HG03066 (cell line): ENCODE results near the gene SH3BGR.

Experiments used
- ATAC-seq: cut with Tn5 transposase; IDR thresholded peaks from one replicate; pipeline ENCODE4 v1.9.1; 2021; ENCODE audit warnings: low read depth; ENCODE audit not compliant: unreplicated experiment

Gene SH3BGR

DNA sequence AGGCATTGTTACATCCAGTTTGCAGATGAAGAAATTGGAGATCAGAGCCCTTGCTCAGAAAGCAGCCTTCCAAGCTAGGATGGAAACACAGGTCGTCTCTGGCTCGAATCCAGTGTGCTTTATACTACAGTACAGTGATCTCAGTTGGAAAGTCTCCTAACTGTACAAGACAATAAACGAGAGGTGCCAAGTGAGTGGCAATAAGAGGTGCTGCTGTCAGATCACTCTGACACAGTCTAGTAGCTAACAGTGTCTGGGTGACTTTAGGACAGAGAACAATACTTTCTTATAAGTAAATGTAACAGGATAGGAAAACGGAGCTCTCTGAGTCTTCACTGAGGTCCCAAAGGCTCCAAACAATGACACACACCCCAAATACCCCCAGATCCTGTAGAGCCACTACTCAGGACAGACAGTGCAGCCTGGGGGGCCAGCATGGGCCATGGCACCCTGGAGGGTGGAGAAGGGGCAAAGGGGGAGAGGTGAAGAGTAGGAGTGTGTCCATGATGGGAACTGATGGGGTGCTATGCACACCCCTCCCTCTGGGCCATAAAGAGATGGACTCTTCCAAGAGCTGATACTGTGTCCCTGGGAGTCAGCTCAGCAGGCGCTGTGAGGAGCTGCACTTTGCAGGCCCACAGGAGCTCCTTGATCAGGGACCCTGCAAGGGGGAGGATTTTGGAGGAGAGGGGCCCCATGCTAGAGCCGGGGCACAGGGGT is 3.3 kb downstream of the SH3BGR start:
- ATAC-seq = no peak

DNA sequence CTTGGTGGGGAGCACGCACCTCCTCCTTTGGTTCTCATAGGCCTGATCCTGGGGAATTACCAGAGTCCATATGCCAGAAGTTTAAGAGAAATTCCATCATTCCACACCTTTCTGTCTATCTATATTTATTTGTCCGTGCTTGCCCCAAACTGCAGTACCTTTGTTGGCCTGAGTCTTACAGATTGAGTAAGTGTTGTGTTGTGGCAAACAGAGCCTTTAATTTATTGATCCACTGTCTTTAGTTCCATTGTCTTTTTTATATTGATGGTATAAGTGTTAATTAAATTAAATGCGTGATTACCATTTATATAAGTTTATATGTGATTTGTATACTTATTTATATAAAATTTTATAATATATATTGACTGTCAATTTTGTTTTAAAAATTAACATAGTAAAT is 4.9 kb downstream of the SH3BGR start:
- no peak for ATAC-seq

DNA sequence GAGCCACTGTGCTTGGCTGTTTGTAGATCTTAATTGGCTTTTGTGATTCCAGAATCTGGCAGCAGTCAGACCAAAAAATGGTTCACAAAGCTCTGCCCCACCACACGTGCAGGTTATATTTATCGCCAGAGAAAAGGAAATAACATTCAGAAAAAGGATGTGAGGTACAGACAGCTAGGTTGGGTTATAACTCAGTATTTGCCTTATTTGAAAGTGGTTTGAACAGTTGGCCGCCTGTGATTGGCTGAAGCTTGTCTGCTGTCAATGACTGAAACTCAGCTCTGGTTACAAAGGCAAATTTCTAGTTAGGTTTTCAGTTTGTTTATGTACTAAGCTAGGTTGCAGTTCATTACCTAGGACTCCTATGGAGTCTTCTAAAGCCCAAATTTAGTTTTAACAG is 9.6 kb downstream of the SH3BGR start:
- ATAC-seq = peak; percentile 52

DNA sequence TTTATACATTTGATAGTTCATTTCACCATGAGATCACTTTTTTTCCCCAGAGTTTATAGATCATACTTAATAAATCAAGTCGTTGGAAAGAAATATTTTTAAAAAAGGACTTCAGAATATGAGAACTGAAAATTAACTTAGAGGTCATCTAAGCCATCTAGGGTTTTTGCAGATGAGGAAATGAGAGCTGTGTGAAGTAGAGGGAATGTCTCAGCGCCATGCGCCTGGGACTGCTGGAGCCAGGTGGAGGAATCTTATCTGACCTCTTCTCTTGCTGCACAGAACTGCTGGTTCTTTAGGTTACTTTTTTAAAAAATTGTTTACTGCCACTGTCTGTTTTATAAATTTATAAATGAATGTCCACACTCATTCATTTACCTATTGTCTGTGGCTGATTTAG is 11.5 kb downstream of the SH3BGR start:
- ATAC-seq = no peak

DNA sequence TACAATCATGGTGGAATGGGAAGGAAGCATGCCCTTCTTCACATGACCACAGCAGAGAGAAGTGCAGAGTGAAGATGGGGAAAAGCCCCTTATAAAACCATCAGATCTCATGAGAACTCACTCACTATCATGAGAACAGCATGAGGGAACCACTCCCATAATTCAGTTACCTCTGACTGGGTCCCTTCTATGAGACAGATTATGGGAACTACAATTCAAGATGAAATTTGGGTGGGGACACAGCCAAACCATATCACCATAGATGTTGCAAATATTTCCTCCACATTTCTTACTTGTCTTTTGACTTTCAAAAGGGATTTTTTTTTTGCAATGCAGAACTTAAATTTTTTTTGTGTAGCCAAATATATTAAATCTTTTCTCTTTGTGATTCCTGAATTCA is 14.8 kb downstream of the SH3BGR start:
- ATAC-seq = no peak

DNA sequence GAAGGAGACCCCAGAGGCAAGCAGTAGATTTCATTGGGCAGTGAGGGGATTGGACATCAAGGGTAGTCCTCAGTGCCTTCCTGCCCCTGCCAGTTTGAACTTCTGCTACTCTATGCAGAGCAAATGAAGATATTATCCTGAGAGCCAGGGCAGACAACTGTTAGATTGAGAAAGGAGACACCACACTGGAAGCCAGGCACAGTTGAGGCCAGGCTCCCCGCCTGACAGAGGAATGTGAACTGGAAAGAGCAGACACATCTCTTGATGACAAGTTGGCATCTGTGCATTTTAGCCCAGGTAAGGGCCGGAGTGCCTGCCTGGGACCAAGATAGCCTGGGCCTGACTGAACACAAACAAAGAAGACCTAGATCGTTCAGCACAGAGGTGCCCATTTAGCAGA is 16.0 kb downstream of the SH3BGR start:
- no peak for ATAC-seq

DNA sequence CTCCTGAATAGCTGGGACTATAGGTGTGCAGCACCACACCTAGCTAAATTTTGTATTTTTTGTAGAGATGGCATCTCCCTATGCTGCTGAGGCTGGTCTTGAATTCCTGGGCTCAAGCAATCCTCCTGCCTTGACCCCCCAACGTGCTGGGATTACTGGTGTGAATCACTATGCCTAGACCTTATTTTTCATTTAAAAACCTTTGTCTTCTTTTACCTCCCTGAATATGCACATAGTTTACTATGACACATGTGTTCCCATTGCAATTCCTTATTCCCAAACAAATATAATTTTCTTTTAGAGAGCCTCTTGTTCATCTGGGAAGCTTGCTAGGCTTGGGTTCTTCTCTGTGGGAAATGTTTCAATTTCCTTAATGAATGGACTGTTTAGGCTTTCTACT is 16.8 kb downstream of the SH3BGR start:
- ATAC-seq = no peak

DNA sequence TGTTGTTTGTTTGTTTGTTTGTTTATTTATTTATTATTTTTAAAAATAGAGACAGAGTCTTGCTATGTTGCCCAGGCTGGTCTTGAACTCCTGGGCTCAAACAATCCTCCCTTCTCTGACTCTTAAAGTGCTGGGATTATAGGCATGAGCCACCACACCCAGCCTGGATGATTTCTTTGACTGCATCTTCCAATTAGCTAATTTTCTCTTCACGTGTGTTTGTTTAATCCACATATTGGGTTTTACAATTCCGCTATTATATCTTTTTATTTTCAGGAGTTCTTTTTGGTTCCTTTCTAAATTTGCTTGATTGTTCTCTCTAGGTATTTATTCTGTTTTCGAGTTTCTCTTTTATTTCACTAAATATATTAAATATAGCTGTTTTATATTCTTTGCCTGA is 19.8 kb downstream of the SH3BGR start:
- ATAC-seq = no peak

DNA sequence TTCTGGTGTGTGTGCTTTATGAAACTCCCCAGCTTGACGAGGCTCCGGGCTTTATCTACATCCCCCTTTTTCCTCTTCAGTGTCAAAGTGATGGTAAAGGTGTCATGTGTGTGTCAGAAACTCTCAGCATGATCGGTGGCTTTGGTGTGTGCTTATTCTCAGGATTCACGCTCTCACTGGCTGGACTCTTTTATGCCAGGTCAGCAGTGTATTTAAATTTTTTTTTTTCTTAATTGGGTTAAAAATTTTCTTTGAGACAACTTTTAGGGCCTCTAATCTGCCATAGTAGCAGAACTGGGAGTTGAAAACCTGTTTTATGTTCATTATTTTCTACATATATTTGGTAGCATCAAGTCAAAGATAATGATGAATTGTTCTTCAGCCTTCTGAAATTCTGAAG is 21.0 kb downstream of the SH3BGR start:
- no peak for ATAC-seq

DNA sequence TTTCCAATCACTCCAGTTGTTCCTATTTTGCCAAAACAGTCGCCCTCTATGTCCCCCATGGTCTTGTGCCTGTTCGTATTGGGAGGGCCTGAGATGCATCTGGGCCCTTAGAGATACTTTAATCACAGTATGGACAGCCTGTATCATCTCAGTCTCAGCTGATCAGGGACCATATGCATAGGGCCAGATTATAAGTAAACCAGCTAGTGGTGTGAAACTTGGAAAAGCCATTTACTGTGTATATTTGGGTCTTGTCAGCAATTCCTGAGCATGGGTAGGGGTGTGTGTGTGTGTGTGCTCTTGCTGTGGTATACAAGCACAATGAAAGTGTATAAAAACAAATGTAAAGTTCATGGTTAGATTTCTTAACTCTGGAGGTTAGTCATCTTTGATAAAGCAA is 22.8 kb downstream of the SH3BGR start:
- ATAC-seq = no peak

DNA sequence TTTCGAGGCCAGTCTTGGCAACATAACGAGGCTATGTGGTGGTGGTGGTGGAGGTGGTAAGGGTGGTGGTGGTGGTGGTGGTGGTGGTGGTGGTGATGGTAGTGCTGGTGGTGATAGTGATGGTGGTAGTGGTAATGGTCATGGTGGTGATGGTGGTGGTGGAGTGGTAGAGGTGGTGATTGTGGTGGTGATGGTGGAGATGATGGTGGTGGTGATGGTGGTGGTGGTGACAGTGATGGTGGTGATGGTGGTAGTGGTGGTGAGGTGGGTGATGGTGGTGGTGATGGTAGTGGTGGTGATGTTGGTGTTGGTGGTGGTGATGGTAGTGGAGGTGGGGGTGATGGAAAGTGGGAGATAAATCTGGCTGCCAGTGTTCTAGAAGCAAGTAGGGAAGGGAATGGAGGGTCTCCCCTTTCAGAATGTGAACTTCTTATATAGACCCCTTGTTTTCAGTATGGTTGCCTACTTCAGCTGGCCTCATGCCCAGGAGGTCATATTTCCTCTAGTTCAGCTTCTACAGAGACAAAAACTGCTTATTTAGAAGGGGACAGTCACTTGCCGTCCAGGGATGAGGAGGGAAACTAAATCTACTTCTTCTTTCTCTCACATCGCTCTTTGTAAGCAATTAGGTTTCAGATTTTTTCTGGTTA is 27.5 kb downstream of the SH3BGR start:
- ATAC-seq = no peak

DNA sequence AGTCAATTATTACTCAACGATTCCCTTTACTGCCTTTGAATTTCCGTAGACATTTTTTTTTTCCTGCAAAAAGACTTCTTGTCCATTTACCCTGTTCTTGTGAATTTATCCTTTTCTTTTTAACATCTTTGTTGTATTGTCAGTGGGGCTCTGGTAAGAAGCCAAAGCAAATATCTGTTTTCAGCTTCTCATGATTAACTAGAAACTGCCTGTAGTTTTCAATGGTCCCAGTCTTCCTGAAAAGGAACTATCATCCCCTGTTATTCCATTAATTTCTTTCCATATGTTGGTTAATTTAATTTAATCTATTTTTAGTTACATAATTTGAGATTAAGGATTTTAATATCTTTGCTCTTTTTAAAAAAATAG is 28.0 kb downstream of the SH3BGR start:
- ATAC-seq = no peak

DNA sequence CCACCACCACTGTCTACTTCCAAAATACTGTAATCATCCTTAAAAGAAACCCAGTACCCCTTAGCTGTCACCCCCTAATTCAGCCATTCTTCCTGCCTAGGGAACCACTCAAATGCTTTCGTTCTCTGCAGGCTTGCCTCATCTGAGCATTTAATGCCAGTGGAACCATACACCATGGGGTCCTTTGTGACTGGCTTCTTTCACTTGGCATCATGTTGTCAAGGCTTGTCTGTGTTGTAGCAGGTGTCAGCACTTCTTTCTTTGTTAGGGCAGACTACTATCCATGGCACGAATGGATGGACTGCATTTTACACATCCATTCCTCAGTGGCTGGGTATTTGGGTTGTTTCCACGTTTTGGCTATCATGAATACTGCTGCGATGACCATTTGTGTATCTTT is 28.5 kb downstream of the SH3BGR start:
- ATAC-seq = no peak

DNA sequence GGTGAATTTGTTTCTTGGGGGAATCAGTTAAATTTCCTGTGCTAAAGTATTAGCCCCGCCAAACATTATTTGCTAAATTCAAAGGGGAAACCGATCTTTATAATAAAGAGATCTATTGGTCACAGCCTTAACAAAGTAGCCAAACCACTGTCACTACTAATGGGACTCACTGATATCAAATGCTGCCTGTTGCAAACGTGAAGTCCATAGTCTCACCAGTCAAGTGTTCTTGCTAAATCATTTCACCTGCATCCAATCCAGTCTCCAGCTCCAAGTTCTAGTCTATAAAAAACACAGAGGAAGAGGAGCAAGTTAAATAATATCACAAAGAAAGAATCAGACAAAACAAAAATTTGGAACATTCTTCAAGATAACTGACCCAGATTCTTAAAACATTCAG is 30.1 kb downstream of the SH3BGR start:
- no peak for ATAC-seq

DNA sequence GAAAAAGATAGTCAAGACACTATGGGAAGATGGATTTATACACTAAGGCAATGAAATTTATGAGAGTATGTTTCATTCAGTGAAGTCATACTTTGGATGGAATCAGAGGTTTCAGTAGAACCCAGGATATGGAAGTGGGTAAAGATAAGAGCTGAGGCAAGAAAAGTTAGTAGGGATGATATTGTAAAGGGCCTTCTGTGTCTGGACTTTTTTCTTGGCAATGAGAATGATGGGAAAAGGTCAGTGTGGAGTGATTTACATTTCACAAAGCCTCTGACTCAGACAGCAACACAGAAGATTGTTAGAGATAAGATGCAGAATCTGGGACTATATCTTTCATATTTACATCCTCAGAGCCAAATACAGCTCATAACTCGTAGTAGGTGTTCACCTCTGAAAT is 32.1 kb downstream of the SH3BGR start:
- ATAC-seq = no peak

DNA sequence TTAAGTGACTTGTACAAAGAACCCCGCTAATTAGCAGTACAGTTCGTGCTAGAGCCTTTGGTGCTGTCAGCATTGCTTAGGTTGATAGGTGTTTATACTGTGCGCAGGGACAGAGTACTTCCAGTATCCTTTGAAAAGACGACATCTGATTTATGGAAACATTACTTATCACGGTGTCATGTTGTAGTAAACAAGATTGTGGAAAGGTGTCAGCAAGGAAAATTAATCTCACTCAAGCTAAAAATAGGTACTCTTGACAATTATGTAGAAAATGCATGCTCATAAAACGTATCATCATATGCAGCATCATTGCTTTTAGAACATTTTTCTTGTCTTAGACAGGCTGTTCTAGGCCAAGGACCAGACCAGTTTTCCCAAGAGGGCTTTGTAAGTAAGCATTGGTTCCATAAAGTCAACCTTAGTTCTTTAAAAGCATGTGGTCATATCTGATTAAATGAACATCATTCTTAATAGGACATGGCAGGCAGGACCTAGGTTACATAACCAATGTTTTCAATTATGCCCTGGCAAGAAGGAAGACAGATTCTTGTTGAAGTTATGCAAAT is 33.0 kb downstream of the SH3BGR start:
- ATAC-seq = no peak

DNA sequence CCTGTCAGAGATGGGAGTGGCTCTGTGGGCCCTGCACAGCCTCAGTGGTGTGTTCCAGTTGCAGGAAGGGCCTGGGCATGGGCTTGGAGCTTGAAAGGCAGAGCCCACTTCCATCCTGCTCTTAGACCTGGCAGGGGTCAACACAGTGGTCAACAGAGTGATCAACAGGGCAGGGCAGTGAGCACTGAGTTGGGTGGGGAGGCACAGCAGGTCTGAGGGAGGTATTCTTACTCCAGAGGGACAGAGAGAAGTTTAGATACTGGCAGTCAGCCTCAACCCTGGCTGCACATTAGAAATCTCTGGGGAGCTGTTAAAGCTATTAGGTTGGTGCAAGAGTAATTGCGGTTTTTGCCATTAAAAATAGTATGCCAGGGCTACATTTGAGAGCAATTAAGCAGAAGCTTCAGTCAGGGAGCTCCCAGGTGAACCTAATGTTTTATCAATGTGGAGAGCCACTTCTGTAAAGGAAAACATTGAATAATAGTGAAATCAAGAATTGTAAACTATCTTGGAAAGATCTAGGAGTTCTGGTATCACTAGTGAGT is 37.7 kb downstream of the SH3BGR start:
- no peak for ATAC-seq

DNA sequence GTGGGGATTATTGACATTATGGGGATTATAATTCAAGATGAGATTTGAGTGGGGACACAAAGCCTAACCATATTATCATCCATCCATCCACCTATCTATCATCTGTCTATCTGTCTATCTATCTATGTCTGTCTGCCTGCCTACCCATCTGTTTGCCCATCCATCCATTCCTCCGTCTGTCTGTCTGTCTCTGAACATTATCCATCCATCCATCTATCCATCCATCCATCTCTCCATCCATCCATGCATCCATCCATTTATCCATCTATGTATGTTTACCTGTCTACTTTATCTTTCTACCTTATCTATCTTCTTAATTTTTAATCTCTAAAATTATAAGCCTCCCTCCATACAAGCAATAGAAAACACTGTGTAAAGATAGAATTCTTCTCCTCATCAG is 47.4 kb downstream of the SH3BGR start:
- no peak for ATAC-seq

DNA sequence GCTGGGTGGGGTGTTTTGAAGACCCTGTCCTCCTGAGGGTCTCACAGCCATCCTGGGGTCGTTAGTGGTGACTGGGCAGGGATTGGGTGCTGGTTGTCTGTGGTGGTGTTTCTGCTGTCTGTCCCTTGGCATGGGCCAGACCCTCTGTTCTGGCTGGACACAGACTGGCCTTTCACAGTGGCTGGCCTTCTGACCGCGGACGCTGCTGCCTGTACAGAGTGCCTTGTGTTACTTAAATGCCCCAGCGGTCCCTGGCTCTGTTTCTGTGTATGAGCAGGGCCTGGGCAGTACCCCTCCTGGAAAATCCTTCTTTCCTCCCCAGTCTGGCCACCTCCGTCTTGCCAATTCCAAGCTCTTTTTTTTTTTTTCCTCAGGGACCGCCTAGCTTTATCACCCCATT is 50.9 kb downstream of the SH3BGR start:
- no peak for ATAC-seq

DNA sequence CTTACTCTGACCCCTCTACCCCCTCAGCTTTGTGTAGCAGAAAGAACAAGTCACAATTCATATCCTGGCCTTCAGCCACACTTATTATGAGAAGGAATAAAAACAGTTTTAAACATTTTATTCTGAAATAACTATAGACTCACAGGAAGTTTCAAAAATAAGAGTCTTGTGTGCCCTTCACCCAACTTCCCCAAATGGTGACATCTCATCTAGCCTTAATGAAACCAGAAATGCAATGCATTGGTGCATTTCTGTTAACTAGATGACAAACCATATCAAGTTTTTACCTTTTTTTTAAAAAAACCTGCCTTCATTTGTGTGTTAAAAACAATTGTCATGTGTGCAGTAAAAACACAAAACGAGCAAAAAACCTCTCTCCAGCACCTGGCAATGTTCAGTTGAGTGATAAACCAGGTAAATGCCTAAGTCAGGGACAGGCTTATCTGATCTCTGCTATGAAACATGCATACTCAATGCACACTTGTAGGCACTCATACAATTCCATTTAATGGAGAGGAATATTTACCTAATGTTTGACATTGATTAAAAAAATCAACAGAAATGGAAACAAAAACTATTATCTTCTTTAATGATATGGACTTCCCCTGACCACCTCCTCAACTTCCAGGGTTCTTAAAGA is 51.5 kb downstream of the SH3BGR start:
- ATAC-seq = no peak

DNA sequence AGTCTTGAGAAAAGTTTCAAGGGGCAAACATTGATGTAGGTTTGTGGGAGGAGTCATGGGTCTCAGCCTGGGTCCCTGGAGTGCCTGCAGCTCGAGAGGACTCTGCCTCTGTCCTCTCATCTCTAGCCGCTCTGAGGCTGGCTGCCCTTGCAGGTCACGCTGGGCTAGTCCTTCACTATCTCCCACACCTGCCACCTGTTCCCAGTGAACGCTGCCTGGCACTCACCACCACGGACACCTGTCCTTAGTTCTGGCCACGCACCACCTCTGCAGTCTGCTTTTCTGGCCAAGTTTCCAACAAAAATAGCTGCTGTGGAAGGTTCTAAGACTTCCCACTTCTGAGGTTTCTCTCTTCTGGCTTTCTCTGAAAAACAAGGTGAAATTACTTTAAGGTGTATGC is 52.5 kb downstream of the SH3BGR start:
- no peak for ATAC-seq

DNA sequence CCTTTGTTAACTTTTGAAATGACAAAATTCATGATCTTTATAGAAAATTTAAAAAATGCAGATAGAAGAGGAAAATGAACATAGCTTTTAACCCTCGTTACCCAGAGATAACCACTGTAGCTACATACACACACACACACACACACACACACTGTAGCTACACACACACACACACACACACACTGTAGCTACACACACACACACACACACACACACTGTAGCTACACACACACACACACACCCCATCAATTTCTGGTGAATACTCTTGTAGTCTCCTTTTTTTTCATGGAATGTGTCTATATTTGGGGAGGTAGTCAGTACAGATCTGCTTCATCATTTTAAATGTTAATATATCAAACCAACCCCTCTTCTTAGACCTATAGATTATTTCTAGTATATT is 58.5 kb downstream of the SH3BGR start:
- ATAC-seq = no peak
